HG02610 (cell line): ENCODE results near the gene LAMA4.

Experiments used
- ATAC-seq: cut with Tn5 transposase; IDR thresholded peaks from one replicate; pipeline ENCODE4 v1.9.1; 2021; ENCODE audit warnings: mild to moderate bottlenecking, moderate library complexity; ENCODE audit not compliant: unreplicated experiment

The LAMA4 gene

GRCh38 chr6:112156668-112157067 is 97.7 kb downstream of the LAMA4 start:
- no peak for ATAC-seq

- ATAC-seq = no peak
These were observed 98.5 kb downstream of the LAMA4 start for GRCh38 chr6:112155886-112156285.

- ATAC-seq = no peak
These were observed 99.7 kb downstream of the LAMA4 start for GRCh38 chr6:112154711-112155110.

GRCh38 chr6:112153926-112154607 is 100.3 kb downstream of the LAMA4 start:
- no peak for ATAC-seq

- ATAC-seq = no peak
These were observed 104.0 kb downstream of the LAMA4 start for GRCh38 chr6:112150363-112150762.

DNA sequence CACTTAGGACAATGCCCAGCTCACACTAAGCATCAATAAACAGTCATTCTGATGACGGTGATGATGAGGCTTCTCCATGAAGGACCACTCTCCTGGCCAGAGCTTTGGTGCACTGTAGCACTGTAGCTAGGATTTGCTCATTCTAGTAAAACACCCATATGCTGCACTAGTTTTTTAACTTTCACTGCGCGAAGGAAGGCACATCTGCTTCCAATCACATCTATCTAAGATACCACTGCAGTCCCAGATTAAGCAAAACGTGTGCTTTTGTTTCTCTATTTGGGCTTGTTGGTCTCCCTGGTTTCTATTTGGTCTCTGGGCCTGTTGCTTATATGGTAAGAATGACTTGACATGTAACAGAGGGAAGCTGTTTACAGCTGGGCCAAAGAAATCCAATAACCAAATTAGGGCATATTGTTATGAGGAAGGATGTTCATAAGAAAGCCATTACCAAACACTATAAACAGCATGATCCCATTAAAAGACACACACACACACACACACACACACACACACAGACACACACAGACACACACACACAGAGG is 104.6 kb downstream of the LAMA4 start:
- ATAC-seq = no peak

- no peak for ATAC-seq
These were observed 105.1 kb downstream of the LAMA4 start for GRCh38 chr6:112149236-112149635.

GRCh38 chr6:112148103-112148502 is 106.3 kb downstream of the LAMA4 start:
- ATAC-seq = no peak

GRCh38 chr6:112145080-112145573 is 109.2 kb downstream of the LAMA4 start:
- ATAC-seq = no peak

GRCh38 chr6:112144145-112144926 is 110.0 kb downstream of the LAMA4 start:
- no peak for ATAC-seq

- no peak for ATAC-seq
These were observed 112.7 kb downstream of the LAMA4 start for GRCh38 chr6:112141707-112142106.

DNA sequence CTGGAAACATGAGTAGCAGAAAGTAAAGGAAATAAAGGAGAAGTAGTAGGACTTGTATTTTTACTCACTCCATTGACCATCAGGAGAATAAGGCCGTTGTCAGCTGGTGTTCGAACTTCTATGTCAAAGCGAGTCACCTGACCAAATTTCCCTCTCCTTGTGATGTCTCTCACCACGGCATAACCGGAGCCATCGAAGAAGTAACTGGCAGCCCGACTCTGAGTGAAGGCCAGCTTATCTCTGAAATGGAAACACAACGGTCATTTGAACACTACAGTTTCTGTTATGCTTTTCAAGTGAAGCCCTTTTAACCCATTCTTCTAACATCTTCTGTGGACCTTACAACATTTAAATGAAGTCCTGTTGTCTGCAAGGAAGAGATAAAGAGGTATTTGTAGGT is 115.3 kb downstream of the LAMA4 start:
- no peak for ATAC-seq

GRCh38 chr6:112130878-112131277 is 123.5 kb downstream of the LAMA4 start:
- no peak for ATAC-seq

GRCh38 chr6:112128208-112128607 is 126.2 kb downstream of the LAMA4 start:
- ATAC-seq = no peak

- ATAC-seq = no peak
These were observed 130.4 kb downstream of the LAMA4 start for GRCh38 chr6:112123982-112124381.

GRCh38 chr6:112122756-112123155 is 131.6 kb downstream of the LAMA4 start:
- ATAC-seq = no peak

- ATAC-seq = no peak
These were observed 136.3 kb downstream of the LAMA4 start for GRCh38 chr6:112118034-112118433.

DNA sequence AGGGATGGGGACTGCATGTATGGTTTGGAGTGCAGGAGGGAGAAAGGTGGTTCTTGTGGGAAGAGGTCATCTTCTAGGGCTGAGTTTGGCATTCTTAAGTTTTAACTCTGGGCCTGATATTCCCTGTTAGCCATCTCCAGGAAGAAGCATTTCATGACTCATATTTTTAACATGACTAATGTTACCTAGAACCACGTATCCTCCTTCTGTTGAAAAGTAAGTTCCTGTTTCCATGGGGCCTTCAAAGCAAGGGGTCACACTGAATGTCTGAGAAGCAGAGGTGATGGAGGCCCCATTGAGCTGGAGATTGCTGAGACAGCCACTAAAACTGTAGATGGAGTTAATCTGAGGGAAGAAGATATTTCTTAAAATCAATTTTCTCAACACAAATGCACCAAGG is 136.8 kb downstream of the LAMA4 start:
- no peak for ATAC-seq

DNA sequence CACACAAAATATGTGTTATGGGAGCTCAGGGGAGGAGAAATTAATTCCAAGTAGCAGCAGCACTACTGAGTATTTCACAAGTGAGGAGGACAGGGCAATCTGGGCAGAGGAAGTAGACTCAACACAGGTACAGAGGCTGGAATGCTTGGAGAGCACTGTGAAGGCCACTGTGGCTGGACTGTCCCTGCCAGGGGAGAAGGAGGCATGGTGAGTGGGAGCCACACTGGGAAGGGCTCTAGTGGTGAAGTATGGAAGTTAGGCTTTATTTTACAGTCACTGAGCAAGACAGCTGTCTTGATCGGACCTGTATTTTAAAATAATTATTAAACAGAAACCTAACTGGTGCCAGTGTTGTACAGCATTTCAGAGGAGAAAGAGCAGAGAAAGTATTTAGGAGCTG is 138.1 kb downstream of the LAMA4 start:
- ATAC-seq = no peak

DNA sequence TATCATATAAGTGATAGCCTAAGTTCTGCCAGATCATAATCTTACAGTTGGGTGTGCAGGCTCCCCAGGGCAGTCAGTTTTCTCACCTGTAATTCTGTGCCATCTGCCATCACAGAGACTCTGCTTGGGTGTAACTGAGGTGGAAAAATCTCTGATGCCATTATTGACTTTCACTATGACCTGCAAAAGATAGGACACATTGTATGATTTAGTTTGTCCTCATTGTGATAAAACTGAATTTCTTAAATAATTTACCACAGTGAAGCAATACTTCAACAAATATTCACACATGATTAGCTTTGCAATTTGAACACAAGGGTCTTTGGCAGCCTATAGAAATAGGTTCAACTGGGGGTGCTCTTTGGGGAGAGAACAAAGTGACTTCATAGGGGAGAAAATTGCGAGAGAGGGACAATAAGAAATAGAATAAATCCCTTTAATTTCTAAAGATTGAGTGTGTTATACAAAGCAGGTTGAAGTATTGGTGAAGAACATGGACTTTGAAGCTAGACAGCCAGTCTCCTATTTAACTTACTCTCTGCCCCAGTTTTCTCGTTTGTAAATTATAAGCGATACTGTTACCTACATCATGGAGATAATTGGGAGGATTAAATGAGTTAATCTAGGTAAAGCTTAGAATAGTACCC is 139.7 kb downstream of the LAMA4 start:
- no peak for ATAC-seq

DNA sequence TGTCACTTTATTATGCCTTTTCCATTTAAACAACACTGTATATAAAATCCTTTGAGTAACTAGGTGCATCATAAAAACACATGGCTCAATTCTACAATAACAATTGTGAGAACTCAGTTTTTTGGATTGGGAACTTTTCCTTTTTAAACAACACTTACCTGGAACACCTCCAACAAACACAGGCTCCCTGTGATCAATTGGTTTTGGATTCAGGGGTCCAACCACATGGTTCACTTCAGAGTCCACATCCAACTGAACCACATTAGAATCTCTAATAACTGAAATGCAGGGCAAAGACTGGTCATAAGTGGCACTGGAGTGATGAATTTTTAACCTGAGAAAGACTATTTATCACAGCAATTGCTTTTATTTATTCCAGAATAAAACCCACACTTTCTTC is 140.4 kb downstream of the LAMA4 start:
- ATAC-seq = no peak

DNA sequence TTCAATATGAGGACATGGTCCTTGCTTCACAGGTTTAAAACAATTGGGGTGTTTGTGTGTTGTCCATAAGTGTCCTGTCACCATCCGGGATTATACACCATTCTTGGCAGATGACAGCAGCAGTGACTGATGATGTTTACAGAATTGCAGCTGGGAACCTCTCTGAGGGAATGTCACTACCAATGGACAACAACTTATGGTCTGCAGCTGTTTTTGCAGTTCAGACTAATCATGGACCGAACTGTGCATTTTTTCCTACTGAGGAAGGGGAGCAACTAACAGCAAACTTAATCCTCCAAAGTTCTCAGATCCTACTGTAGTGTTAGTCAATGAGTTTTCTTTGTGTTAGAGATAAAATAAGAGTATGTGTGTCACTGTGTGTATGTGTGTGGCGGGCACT is 140.9 kb downstream of the LAMA4 start:
- ATAC-seq = no peak
